Measurements from ENCODE around the gene DNAJC13.
"Not testable (repeated sequence)": the region's sequence is repeated elsewhere in the genome, so short reads cannot be mapped to it uniquely, and the experiment has no call there.

The DNAJC13 gene

DNA sequence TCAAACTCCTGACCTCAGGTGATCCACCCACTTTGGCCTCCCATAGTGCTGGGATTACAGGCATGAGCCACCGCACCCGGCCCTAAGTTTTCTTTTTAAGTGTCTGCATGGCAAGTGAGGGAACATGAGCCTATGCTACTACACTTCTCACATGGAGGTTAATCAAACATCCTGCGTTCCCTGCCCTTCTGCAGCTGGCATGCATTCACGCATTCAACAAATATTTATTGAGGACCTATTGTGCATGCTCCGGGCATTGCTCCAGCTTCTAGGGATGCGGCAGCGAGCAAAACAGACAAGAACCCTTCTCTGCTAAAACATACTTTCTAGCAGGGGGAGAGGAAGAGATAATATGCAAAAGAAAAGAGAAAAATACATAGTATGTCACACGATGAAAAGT lies 137.1 kb downstream of the DNAJC13 start:
- H3K9me3 ChIP-seq (ENCODE audit: control insufficient read depth, low read length), result no peaks in the 10 kb centered on the region
- H3K4me1 ChIP-seq (ENCODE audit: control insufficient read depth, insufficient read depth, low read length), result no peaks in the 10 kb centered on the region
- H3K4me3 ChIP-seq (ENCODE audit: insufficient read depth, low read depth, low read length), result no peak overlapping the region
- H3K36me3 ChIP-seq (ENCODE audit: control insufficient read depth, insufficient read depth, low read length), result no peaks in the 10 kb centered on the region
- no peaks in the 10 kb centered on the region for H3K27me3 ChIP-seq (ENCODE audit: control insufficient read depth, insufficient read depth, low read length, poor library complexity, severe bottlenecking)
- no peak overlapping the region for H3K27ac ChIP-seq (ENCODE audit: insufficient read depth, low read depth, low read length, poor library complexity, severe bottlenecking)
- WGBS, 2 experiments, result 74 to 80% methylated on average over 8 of the region's 8 CpGs

DNA sequence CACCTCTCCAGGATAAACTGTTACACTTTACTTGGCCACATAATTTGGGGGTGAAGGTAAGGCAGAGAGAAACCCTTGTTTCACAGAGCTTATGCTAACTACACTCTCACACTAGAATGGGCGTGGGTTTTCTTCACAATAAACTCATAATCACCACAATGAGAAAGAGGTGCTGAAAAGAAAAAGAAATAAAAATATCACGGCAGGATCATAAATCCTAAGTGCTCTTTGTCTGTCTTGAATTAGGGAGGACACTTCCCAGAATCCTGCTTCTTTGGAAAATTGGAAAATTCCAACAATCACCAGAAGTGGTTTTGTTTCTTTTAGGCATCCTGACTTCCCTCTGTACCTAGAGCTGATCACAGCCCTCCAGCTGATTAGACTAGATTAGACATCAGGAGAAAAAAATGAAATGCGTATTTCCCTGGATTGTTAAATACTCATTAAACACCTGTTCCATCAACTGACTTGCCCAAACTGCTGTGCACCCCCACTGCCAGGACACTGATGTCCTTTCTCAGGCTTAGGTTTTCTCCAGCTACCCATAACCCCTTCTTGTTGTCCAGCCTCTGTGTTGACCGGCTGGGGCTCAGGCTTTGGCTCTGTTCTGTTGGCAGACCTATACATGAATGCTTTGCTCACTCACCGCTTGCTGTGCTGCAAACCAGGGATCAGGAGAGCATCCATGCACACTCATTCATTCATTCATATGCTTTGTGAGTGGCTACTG lies 138.2 kb downstream of the DNAJC13 start:
- WGBS, 2 experiments, result 92 to 96% methylated on average over 3 to 5 of the region's 5 CpGs
- H3K4me1 ChIP-seq (ENCODE audit: control insufficient read depth, insufficient read depth, low read length), result no peaks in the 10 kb centered on the region
- H3K27me3 ChIP-seq (ENCODE audit: control insufficient read depth, insufficient read depth, low read length, poor library complexity, severe bottlenecking), result no peaks in the 10 kb centered on the region
- H3K36me3 ChIP-seq (ENCODE audit: control insufficient read depth, insufficient read depth, low read length), result no peaks in the 10 kb centered on the region
- H3K27ac ChIP-seq (ENCODE audit: insufficient read depth, low read depth, low read length, poor library complexity, severe bottlenecking), result no peak overlapping the region
- no peaks in the 10 kb centered on the region for H3K9me3 ChIP-seq (ENCODE audit: control insufficient read depth, low read length)
- H3K4me3 ChIP-seq (ENCODE audit: insufficient read depth, low read depth, low read length), result no peak overlapping the region

DNA sequence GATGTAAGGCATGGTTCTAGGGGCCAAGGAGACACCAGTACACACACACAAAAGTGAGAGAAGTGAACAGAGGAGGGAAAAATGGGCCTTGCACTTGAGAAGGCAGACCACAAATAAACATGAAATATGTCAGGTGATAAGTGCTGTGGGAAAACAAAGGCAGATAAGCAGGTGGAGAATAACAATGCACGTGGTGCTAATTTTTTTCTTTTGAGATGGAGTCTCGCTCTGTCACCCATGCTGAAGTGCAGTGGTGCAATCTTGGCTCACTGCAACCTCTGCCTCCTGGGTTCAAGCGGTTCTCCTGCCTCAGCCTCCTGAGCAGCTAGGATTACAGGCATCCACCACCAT lies 138.7 kb downstream of the DNAJC13 start:
- WGBS, 2 experiments, result 88 to 93% methylated on average over 3 of the region's 3 CpGs
- not testable (repeated sequence) for H3K36me3 ChIP-seq (ENCODE audit: control insufficient read depth, insufficient read depth, low read length); H3K4me3 ChIP-seq (ENCODE audit: insufficient read depth, low read depth, low read length); H3K27ac ChIP-seq (ENCODE audit: insufficient read depth, low read depth, low read length, poor library complexity, severe bottlenecking); H3K27me3 ChIP-seq (ENCODE audit: control insufficient read depth, insufficient read depth, low read length, poor library complexity, severe bottlenecking); H3K9me3 ChIP-seq (ENCODE audit: control insufficient read depth, low read length); H3K4me1 ChIP-seq (ENCODE audit: control insufficient read depth, insufficient read depth, low read length)

DNA sequence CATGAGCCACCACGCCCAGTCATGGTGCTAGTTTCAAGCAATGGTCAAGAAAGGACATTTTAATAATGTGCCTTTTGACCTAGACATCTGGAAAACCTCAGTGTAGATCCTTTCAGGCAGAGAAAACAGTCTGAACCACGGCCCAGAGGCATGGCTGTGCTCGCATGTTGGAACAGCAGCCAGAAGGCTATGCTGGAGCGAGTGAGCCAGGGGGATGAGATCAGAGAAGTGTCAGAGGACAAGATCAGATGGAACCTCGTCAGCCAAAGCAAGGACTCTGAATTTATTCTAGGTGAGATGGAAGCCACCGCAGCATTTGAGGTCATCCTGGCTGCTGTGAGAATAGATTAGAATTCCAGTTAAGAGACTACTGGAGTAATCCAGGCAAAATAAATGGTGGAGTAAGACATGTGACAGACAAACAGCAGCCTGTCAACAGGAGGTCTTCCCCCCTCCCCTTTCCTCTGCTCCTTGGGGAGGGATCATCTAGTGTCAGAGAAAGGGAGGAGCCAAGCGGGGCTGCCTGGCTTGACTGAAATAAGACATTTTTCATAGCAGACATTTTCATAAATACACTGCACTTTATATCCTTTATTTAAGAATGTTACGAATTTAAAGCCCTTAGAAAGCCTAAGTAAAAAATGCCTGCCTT lies 139.3 kb downstream of the DNAJC13 start:
- Histone ChIP-seq H3K36me3 (ENCODE audit: control insufficient read depth, insufficient read depth, low read length) (no peaks in the 10 kb centered on the region), H3K9me3 (ENCODE audit: control insufficient read depth, low read length) (no peaks in the 10 kb centered on the region), H3K27ac (ENCODE audit: insufficient read depth, low read depth, low read length, poor library complexity, severe bottlenecking) (no peak overlapping the region), H3K27me3 (ENCODE audit: control insufficient read depth, insufficient read depth, low read length, poor library complexity, severe bottlenecking) (no peaks in the 10 kb centered on the region), H3K4me3 (ENCODE audit: insufficient read depth, low read depth, low read length) (no peak overlapping the region), H3K4me1 (ENCODE audit: control insufficient read depth, insufficient read depth, low read length) (no peaks in the 10 kb centered on the region)
- 89 to 92% methylated on average over 7 to 8 of the region's 8 CpGs for whole genome bisulfite sequencing, 2 experiments

DNA sequence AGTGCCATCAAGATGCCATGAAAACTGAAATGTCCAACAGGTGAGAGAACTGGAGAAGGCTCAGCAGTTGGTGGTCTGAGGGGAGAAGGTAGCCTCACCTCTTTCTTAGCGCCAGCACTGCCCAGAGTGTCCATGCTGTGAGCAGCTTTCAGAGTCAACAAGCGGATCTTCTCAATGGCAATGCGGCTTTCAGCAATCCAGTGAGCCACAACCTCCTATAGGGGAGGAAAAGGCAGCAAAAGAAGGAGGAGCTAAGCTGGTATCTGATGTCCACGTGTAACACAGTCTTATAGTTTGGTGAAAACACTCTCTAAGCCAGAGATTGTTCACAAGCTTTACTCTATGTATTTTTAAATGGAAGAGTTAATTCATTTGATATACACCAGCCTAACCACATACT lies 143.7 kb downstream of the DNAJC13 start:
- Histone ChIP-seq H3K36me3 (ENCODE audit: control insufficient read depth, insufficient read depth, low read length) (no peaks in the 10 kb centered on the region), H3K4me3 (ENCODE audit: insufficient read depth, low read depth, low read length) (no peak overlapping the region), H3K4me1 (ENCODE audit: control insufficient read depth, insufficient read depth, low read length) (no peaks in the 10 kb centered on the region), H3K27me3 (ENCODE audit: control insufficient read depth, insufficient read depth, low read length, poor library complexity, severe bottlenecking) (no peaks in the 10 kb centered on the region), H3K27ac (ENCODE audit: insufficient read depth, low read depth, low read length, poor library complexity, severe bottlenecking) (no peak overlapping the region), H3K9me3 (ENCODE audit: control insufficient read depth, low read length) (no peaks in the 10 kb centered on the region)
- WGBS, 2 experiments, result 52 to 59% methylated on average over 4 of the region's 4 CpGs

DNA sequence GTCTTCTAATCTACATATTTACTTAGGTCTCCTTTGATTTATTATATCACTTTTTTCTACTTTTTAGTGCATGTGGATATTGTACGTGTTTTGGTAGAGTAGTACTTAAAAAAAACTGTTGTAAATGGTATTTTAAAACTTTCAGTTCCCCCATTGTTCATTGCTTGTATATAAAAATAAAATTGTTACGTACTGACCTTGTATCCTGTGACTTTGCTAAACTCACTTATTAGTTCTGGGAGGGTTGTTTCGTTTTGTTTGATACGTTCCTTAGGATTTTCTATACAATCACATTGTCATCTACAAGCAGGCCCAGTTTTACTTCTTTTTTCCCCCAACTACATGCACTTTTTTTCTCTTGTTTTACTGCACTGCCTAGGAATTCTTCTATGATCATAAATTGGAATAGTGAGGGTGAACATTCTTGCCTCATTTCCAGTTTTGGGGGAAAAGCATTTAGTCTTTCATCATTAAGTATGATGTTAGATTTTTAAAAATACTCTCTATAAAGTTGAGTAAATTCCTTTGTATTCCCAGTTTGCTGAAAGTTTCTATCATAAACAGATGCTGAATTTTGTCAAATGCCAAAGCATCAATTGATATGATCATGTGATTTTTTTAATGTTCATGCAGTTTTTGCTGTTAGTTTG lies 146.2 kb downstream of the DNAJC13 start:
- no peaks in the 10 kb centered on the region for H3K9me3 ChIP-seq (ENCODE audit: control insufficient read depth, low read length)
- H3K27me3 ChIP-seq (ENCODE audit: control insufficient read depth, insufficient read depth, low read length, poor library complexity, severe bottlenecking), result no peaks in the 10 kb centered on the region
- no peak overlapping the region for H3K27ac ChIP-seq (ENCODE audit: insufficient read depth, low read depth, low read length, poor library complexity, severe bottlenecking)
- 100% methylated on average over 2 to 4 of the region's 4 CpGs for WGBS, 2 experiments
- H3K36me3 ChIP-seq (ENCODE audit: control insufficient read depth, insufficient read depth, low read length), result no peaks in the 10 kb centered on the region
- no peaks in the 10 kb centered on the region for H3K4me1 ChIP-seq (ENCODE audit: control insufficient read depth, insufficient read depth, low read length)
- no peak overlapping the region for H3K4me3 ChIP-seq (ENCODE audit: insufficient read depth, low read depth, low read length)

DNA sequence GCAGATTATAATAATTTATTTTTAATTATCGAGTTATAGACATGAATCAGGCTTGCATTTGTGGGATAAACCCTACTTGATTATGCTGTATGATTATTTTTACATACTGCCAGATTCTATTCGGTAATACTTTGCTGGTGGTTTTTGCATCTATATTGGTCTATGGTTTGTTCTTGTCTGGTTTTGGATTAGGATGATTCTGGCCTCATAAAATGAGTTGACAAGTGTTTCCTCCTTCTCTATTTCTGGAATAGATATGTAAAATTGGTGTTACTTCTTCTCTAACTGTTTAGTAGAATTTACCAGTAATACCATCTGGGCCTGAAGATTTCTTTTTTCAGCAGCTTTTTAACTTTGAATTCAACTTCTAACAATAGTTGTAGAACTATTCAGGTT lies 146.8 kb downstream of the DNAJC13 start:
- Histone ChIP-seq H3K4me1 (ENCODE audit: control insufficient read depth, insufficient read depth, low read length) (no peaks in the 10 kb centered on the region), H3K27ac (ENCODE audit: insufficient read depth, low read depth, low read length, poor library complexity, severe bottlenecking) (no peak overlapping the region), H3K36me3 (ENCODE audit: control insufficient read depth, insufficient read depth, low read length) (no peaks in the 10 kb centered on the region), H3K27me3 (ENCODE audit: control insufficient read depth, insufficient read depth, low read length, poor library complexity, severe bottlenecking) (no peaks in the 10 kb centered on the region), H3K9me3 (ENCODE audit: control insufficient read depth, low read length) (no peaks in the 10 kb centered on the region), H3K4me3 (ENCODE audit: insufficient read depth, low read depth, low read length) (no peak overlapping the region)
- 90 to 100% methylated on average over 2 of the region's 2 CpGs for WGBS, 2 experiments

DNA sequence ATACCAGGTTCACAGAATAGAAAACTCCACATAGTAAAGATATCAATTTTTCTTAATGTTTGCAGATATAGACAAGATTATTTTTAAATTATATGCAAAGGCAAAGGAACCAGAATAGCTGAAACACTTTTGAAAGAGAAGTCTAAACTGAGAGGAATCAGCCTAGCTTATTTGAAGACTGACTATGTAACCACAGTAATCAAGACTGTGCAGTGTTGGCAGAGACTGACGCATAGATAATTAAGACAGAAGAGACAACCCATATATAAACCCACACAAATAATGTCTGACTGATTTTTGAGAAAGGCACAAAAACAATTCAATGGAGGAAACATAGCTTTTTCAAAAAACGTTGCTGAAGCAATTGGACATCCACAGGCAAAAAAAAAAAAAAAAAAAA lies 151.1 kb downstream of the DNAJC13 start:
- no peaks in the 10 kb centered on the region for H3K4me1 ChIP-seq (ENCODE audit: control insufficient read depth, insufficient read depth, low read length)
- H3K9me3 ChIP-seq (ENCODE audit: control insufficient read depth, low read length), result no peaks in the 10 kb centered on the region
- H3K27ac ChIP-seq (ENCODE audit: insufficient read depth, low read depth, low read length, poor library complexity, severe bottlenecking), result no peak overlapping the region
- no peaks in the 10 kb centered on the region for H3K36me3 ChIP-seq (ENCODE audit: control insufficient read depth, insufficient read depth, low read length)
- WGBS, 2 experiments, result 82 to 91% methylated on average over 2 of the region's 2 CpGs
- no peaks in the 10 kb centered on the region for H3K27me3 ChIP-seq (ENCODE audit: control insufficient read depth, insufficient read depth, low read length, poor library complexity, severe bottlenecking)
- H3K4me3 ChIP-seq (ENCODE audit: insufficient read depth, low read depth, low read length), result no peak overlapping the region

DNA sequence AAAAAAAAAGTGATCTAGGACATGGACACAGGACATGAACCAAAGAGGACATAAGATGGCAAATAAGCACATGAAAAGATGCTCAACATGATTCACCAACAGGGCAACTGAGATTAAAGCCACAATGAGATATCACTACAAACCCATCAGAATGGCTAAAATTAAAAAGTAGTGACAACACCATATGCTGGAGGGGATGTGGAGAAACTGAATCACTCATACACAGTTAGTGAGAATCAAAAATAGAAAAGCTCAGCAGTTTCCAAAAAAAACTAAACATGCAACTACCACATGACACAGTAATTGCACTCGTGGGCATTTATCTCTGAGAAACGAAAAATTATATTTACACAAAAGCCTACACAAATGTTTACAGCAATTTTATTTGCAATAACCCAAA lies 151.9 kb downstream of the DNAJC13 start:
- Histone ChIP-seq H3K4me1 (ENCODE audit: control insufficient read depth, insufficient read depth, low read length) (no peaks in the 10 kb centered on the region), H3K27ac (ENCODE audit: insufficient read depth, low read depth, low read length, poor library complexity, severe bottlenecking) (no peak overlapping the region), H3K4me3 (ENCODE audit: insufficient read depth, low read depth, low read length) (no peak overlapping the region), H3K27me3 (ENCODE audit: control insufficient read depth, insufficient read depth, low read length, poor library complexity, severe bottlenecking) (no peaks in the 10 kb centered on the region), H3K9me3 (ENCODE audit: control insufficient read depth, low read length) (no peaks in the 10 kb centered on the region), H3K36me3 (ENCODE audit: control insufficient read depth, insufficient read depth, low read length) (no peaks in the 10 kb centered on the region)
- 93 to 98% methylated on average over 2 of the region's 2 CpGs for WGBS, 2 experiments

DNA sequence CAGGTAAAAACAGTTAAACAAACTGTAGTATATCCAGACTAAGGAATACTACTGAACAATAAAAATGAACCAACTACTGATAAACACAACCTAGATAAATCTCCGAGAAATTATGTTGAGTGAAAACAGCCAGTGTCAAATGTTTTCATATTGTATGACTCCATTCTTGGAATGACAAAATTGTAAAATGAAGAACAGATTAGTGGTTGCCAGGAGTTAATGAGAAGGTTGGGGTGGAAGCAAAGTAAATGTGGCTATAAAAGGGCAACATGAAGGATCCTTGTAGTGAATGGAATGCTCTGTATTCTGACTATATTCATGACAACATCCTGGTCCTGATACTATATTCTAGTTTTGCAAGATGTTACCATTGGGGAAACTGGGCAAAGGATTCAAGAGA lies 152.3 kb downstream of the DNAJC13 start:
- no peaks in the 10 kb centered on the region for H3K36me3 ChIP-seq (ENCODE audit: control insufficient read depth, insufficient read depth, low read length)
- H3K4me1 ChIP-seq (ENCODE audit: control insufficient read depth, insufficient read depth, low read length), result no peaks in the 10 kb centered on the region
- no peak overlapping the region for H3K4me3 ChIP-seq (ENCODE audit: insufficient read depth, low read depth, low read length)
- no peaks in the 10 kb centered on the region for H3K27me3 ChIP-seq (ENCODE audit: control insufficient read depth, insufficient read depth, low read length, poor library complexity, severe bottlenecking)
- WGBS, 2 experiments, result 91 to 95% methylated on average over 1 of the region's 1 CpG
- no peaks in the 10 kb centered on the region for H3K9me3 ChIP-seq (ENCODE audit: control insufficient read depth, low read length)
- no peak overlapping the region for H3K27ac ChIP-seq (ENCODE audit: insufficient read depth, low read depth, low read length, poor library complexity, severe bottlenecking)
